IMR-90 (cell line): Measurements from ENCODE around the gene STK10. TPM values are rescaled to one million over a fixed set of nuclear protein-coding genes. Genes with fewer than 3 reads are reported as not detected.

ENCODE experiments used
- ATAC-seq: fragments of 200-7000 bp; cut with Tn5 transposase; 2 replicates; pipeline ENCODE4 v1.9.1; 2020; ENCODE audit warnings: low read depth, mild to moderate bottlenecking, moderate library complexity
- BruUV-seq: library from RNA; stranded (reverse); fragments of 400-500 nt; replicated peaks from 2 replicates; lab custom pipeline; 2021; lab: Mats Ljungman, UMichigan
- CTCF ChIA-PET: fragments of 300-600 bp; formaldehyde crosslinking; extraction: SDS; loops from one replicate; lab custom pipeline; 2021; ENCODE audit warnings: antibody characterized with exemption; lab: Yijun Ruan, JAX
- POLR2A ChIA-PET: fragments of 300-600 bp; sonication (Branson Sonifier 250); formaldehyde crosslinking; loops from one replicate; lab custom pipeline; 2022; ENCODE audit warnings: antibody characterized with exemption; ENCODE audit not compliant: unreplicated experiment; lab: Charles Lee
- DNase-seq: peaks from one replicate; pipeline ENCODE4 v3.0.0; 2013
- H2AFZ ChIP-seq: replicated peaks from 2 replicates; pipeline ENCODE3; 2013; ENCODE audit warnings: low read length, mild to moderate bottlenecking; ENCODE audit not compliant: poor library complexity
- H2AK5ac ChIP-seq: 2 replicates; pipeline ENCODE4 v1.6.1; 2013; ENCODE audit warnings: low read depth, low read length, inconsistent platforms
- H2AK9ac ChIP-seq: replicated peaks from 2 replicates; pipeline ENCODE3; 2013; ENCODE audit warnings: mild to moderate bottlenecking, low read depth, low read length, moderate library complexity; ENCODE audit not compliant: poor library complexity
- H2BK120ac ChIP-seq: 2 replicates; pipeline ENCODE4 v1.6.1; 2013; ENCODE audit warnings: low read depth, low read length, inconsistent platforms
- H2BK15ac ChIP-seq: 3 replicates; pipeline ENCODE4 v1.6.1; 2013; ENCODE audit warnings: low read depth, low read length, inconsistent platforms
- H2BK20ac ChIP-seq: 2 replicates; pipeline ENCODE4 v1.6.1; 2013; ENCODE audit warnings: low read depth, mild to moderate bottlenecking, inconsistent platforms, low read length, moderate library complexity
- H2BK5ac ChIP-seq: 2 replicates; pipeline ENCODE4 v1.6.1; 2013; ENCODE audit warnings: mild to moderate bottlenecking, low read depth, low read length, inconsistent platforms; ENCODE audit not compliant: poor library complexity, severe bottlenecking
- H3K14ac ChIP-seq: replicated peaks from 2 replicates; pipeline ENCODE4 v1.6.1; 2013; ENCODE audit warnings: low read depth, low read length, inconsistent platforms
- H3K18ac ChIP-seq: 2 replicates; pipeline ENCODE4 v1.6.1; 2013; ENCODE audit warnings: low read depth, low read length, control low read depth
- H3K23ac ChIP-seq: 2 replicates; pipeline ENCODE4 v1.6.1; 2013; ENCODE audit warnings: low read depth, low read length, inconsistent platforms
- H3K27ac ChIP-seq: 2 replicates; pipeline ENCODE4 v1.5.1; 2013; ENCODE audit warnings: mild to moderate bottlenecking, control low read depth, low read length; ENCODE audit not compliant: insufficient read depth
- H3K27me3 ChIP-seq: 2 replicates; pipeline ENCODE4 v1.6.1; 2013; ENCODE audit warnings: low read length; ENCODE audit not compliant: control insufficient read depth, insufficient read depth
- H3K36me3 ChIP-seq: 2 replicates; pipeline ENCODE4 v1.6.1; 2013; ENCODE audit warnings: low read length, mixed read lengths; ENCODE audit not compliant: control insufficient read depth, insufficient read depth
- H3K4ac ChIP-seq: 2 replicates; pipeline ENCODE4 v1.6.1; 2013; ENCODE audit warnings: low read depth, low read length, inconsistent platforms
- H3K4me1 ChIP-seq: 2 replicates; pipeline ENCODE4 v1.6.1; 2013; ENCODE audit warnings: low read length, mixed read lengths; ENCODE audit not compliant: control insufficient read depth, insufficient read depth
- H3K4me2 ChIP-seq: 2 replicates; pipeline ENCODE4 v1.6.1; 2013; ENCODE audit warnings: low read depth, mild to moderate bottlenecking, control low read depth, low read length, moderate library complexity
- H3K4me3 ChIP-seq: 2 replicates; pipeline ENCODE4 v1.5.1; 2013; ENCODE audit warnings: low read depth, mild to moderate bottlenecking, control low read depth, low read length, moderate library complexity; ENCODE audit not compliant: insufficient read depth
- H3K56ac ChIP-seq: 2 replicates; pipeline ENCODE4 v1.6.1; 2013; ENCODE audit warnings: low read length, inconsistent platforms; ENCODE audit not compliant: insufficient read depth; ENCODE audit errors: extremely low read depth
- H3K79me1 ChIP-seq, 2 experiments: 2 replicates each; pipeline ENCODE4 v1.6.1; 2013; ENCODE audit warnings: low read length in 2 of 2, inconsistent platforms in 1 of 2, low read depth in 1 of 2
- H3K9ac ChIP-seq: 2 replicates; pipeline ENCODE4 v1.6.1; 2013; ENCODE audit warnings: low read depth, low read length, control low read depth
- H3K9me1 ChIP-seq: 2 replicates; pipeline ENCODE4 v1.6.1; 2013; ENCODE audit warnings: low read length, inconsistent platforms; ENCODE audit not compliant: insufficient read depth
- H3K9me3 ChIP-seq: 2 replicates; pipeline ENCODE4 v1.6.1; 2013; ENCODE audit warnings: low read length; ENCODE audit not compliant: control insufficient read depth, insufficient read depth
- H4K20me1 ChIP-seq: 2 replicates; pipeline ENCODE4 v1.6.1; 2013; ENCODE audit warnings: low read length, inconsistent platforms; ENCODE audit not compliant: insufficient read depth
- H4K5ac ChIP-seq: 2 replicates; pipeline ENCODE4 v1.6.1; 2013; ENCODE audit warnings: mild to moderate bottlenecking, low read depth, low read length, control low read depth
- H4K8ac ChIP-seq, 2 experiments: 2 replicates each; pipeline ENCODE4 v1.6.1; 2013; ENCODE audit warnings: low read depth in 2 of 2, low read length in 2 of 2, control low read depth in 1 of 2, inconsistent platforms in 1 of 2
- H4K91ac ChIP-seq: 2 replicates; pipeline ENCODE4 v1.6.1; 2013; ENCODE audit warnings: low read depth, low read length, inconsistent platforms; ENCODE audit not compliant: insufficient read depth
- BHLHE40 ChIP-seq: fragments of 150-350 bp; IDR thresholded peaks from 2 replicates; pipeline ENCODE4 v1.6.1; 2016; ENCODE audit warnings: mild to moderate bottlenecking, low read depth, low read length
- CEBPB ChIP-seq: IDR thresholded peaks from 2 replicates; pipeline ENCODE4 v1.6.1; 2012; ENCODE audit warnings: low read depth, low read length, improper control_type of control experiment
- CHD1 ChIP-seq: IDR thresholded peaks from 2 replicates; pipeline ENCODE4 v1.6.1; 2012; ENCODE audit warnings: low read depth, low read length, improper control_type of control experiment
- ELK1 ChIP-seq: fragments of 150-350 bp; IDR thresholded peaks from 2 replicates; pipeline ENCODE4 v1.6.1; 2016; ENCODE audit warnings: low read depth, mild to moderate bottlenecking, low read length, moderate library complexity, borderline replicate concordance
- FOS ChIP-seq: fragments of 150-350 bp; IDR thresholded peaks from 2 replicates; pipeline ENCODE4 v1.6.1; 2016; ENCODE audit warnings: low read depth, low read length
- MAFK ChIP-seq: IDR thresholded peaks from 2 replicates; pipeline ENCODE4 v1.6.1; 2012; ENCODE audit warnings: low read depth, low read length, improper control_type of control experiment
- MAZ ChIP-seq: IDR thresholded peaks from 2 replicates; pipeline ENCODE4 v1.6.1; 2012; ENCODE audit warnings: low read depth, mild to moderate bottlenecking, low read length, improper control_type of control experiment, moderate library complexity, borderline replicate concordance
- MXI1 ChIP-seq: IDR thresholded peaks from 2 replicates; pipeline ENCODE4 v1.6.1; 2012; ENCODE audit warnings: low read depth, mild to moderate bottlenecking, low read length, moderate library complexity, borderline replicate concordance
- NFE2L2 ChIP-seq: fragments of 150-350 bp; IDR thresholded peaks from 2 replicates; pipeline ENCODE4 v1.6.1; 2016; ENCODE audit warnings: low read depth, mild to moderate bottlenecking, low read length
- POLR2A ChIP-seq: IDR thresholded peaks from 2 replicates; pipeline ENCODE4 v1.6.1; 2012; ENCODE audit warnings: mild to moderate bottlenecking, low read depth, low read length
- RAD21 ChIP-seq: IDR thresholded peaks from 2 replicates; pipeline ENCODE4 v1.6.1; 2012; ENCODE audit warnings: low read length, improper control_type of control experiment
- RCOR1 ChIP-seq: IDR thresholded peaks from 2 replicates; pipeline ENCODE4 v1.6.1; 2012; ENCODE audit warnings: mild to moderate bottlenecking, low read length, improper control_type of control experiment; ENCODE audit not compliant: insufficient replicate concordance
- RFX5 ChIP-seq: IDR thresholded peaks from 2 replicates; pipeline ENCODE4 v1.8.0; 2012; ENCODE audit warnings: low read depth, mild to moderate bottlenecking, low read length, moderate library complexity
- SMC3 ChIP-seq: fragments of 150-350 bp; IDR thresholded peaks from 2 replicates; pipeline ENCODE4 v1.6.1; 2016; ENCODE audit warnings: low read depth, mild to moderate bottlenecking, antibody characterized with exemption, low read length, moderate library complexity
- WGBS, 2 experiments: methylation state at CpG; one replicate each; pipeline versions ENCODE4 v1.1.5 to v1.1.7; 2013; ENCODE audit warnings: missing lambda C conversion rate in 2 of 2; ENCODE audit not compliant: insufficient read length in 1 of 2; ENCODE audit errors: extremely low coverage in 2 of 2; 5-methylcytosine and 5-hydroxymethylcytosine counted together
- dilution Hi-C: fragments of 300-500 bp; cut with HindIII; formaldehyde crosslinking; loops from one replicate; pipeline ENCODE4 v1.14.3; 2018; ENCODE audit warnings: low sequenced_read_pairs; ENCODE audit not compliant: unreplicated experiment
- in situ Hi-C: fragments of 300-500 bp; cut with MboI; formaldehyde crosslinking; loops from 3 replicates; pipeline ENCODE4 v1.14.3; 2019; ENCODE audit warnings: low sequenced_read_pairs, inconsistent platforms, mixed read lengths
- intact Hi-C: fragments of 100-400 bp; cut with micrococcal nuclease; formaldehyde crosslinking; loops from 2 replicates; pipeline ENCODE4 v1.10.0; 2022
- polyA plus RNA-seq, 3 experiments: library from polyadenylated mRNA; depleted of rRNA; stranded (reverse); fragments of >200 nt; gene quantifications; 2 replicates each; pipeline ENCODE4 v1.2.3, GENCODE V29; 2012; ENCODE audit warnings: low replicate concordance in 1 of 3
- total RNA-seq: library from RNA; depleted of rRNA; stranded (reverse); fragments of >200 nt; gene quantifications from 2 replicates; pipeline ENCODE4 v1.2.3, GENCODE V29; 2012
- TF ChIP-seq, protein P1 (sequence below): conservative IDR thresholded peaks from 2 replicates; pipeline ENCODE4 v1.5.1; 2012; ENCODE audit warnings: mild to moderate bottlenecking, low read depth, low read length, improper control_type of control experiment

The STK10 gene
- total and polyA plus RNA-seq, 2 of the 4 experiments (the other 2 are of a cell fraction) = 15.4 to 18.5 TPM

- dilution Hi-C loops = no loop called here
- Histone ChIP-seq H3K9me3 (no peaks in the 10 kb centered on the region), H2AK9ac (no peak overlapping the region), H3K14ac (0 out of 2 replicates have a peak overlapping the region, but pooled peaks have one; percentile 0), H2AFZ (peak overlapping the region; percentile 87), H2BK5ac (no peak overlapping the region), H3K4me2 (peak overlapping the region; percentile 80; the same call in 1 of the 2 replicates), H2AK5ac (no peak overlapping the region), H4K5ac (no peak overlapping the region; the same call in 1 of the 2 replicates), H2BK20ac (no peak overlapping the region), H3K18ac (no peak overlapping the region), H4K8ac (peak overlapping the region in 1 of 2 experiments; percentile 17; a peak in 1 of 4 replicates), H3K4me1 (peaks cover 11% of the 10 kb centered on the region), H3K4ac (peak overlapping the region; percentile 47; the same call in 1 of the 2 replicates), H3K4me3 (no peak overlapping the region), H3K27ac (no peak overlapping the region), H3K56ac (peak overlapping the region; percentile 11; the same call in 1 of the 2 replicates), H2BK120ac (no peak overlapping the region), H3K9me1 (peaks cover 6% of the 10 kb centered on the region), H3K79me1 (peaks cover 12 to 29% of the 10 kb centered on the region in 2 experiments; a peak in 3 of 4 replicates), H4K20me1 (peaks cover 4% of the 10 kb centered on the region), H4K91ac (peak overlapping the region; percentile 29; the same call in 1 of the 2 replicates), H3K23ac (no peak overlapping the region), H3K36me3 (no peaks in the 10 kb centered on the region), H3K27me3 (no peaks in the 10 kb centered on the region), H2BK15ac (no peak overlapping the region), H3K9ac (no peak overlapping the region)
- in situ Hi-C loops = loop anchor here (5.0 to 25.0 kb wide), 2 partner anchors 87 to 777 kb away; partner anchors contain the start of gene FGF18
- intact Hi-C loops = loop anchor here (2.0 to 5.0 kb wide), 4 partner anchors 93 to 772 kb away; partner anchors contain the start of genes FBXW11, FGF18 and UBTD2
- CTCF ChIA-PET = interaction anchor here (0.6 to 1.0 kb wide), 3 partner anchors 82 to 165 kb away, joined by 3 to 4 read pairs (median 3); no protein-coding TSS in a partner anchor
- DNase-seq = no peak
- POLR2A ChIA-PET = no interaction called here
- no CpG with 5 or more reads among the region's 3 CpGs for WGBS, 2 experiments
- BruUV-seq = no TSS peak
- no peak for TF ChIP-seq MXI1
- no peak for TF ChIP-seq RAD21
- TF ChIP-seq, protein P1, sequence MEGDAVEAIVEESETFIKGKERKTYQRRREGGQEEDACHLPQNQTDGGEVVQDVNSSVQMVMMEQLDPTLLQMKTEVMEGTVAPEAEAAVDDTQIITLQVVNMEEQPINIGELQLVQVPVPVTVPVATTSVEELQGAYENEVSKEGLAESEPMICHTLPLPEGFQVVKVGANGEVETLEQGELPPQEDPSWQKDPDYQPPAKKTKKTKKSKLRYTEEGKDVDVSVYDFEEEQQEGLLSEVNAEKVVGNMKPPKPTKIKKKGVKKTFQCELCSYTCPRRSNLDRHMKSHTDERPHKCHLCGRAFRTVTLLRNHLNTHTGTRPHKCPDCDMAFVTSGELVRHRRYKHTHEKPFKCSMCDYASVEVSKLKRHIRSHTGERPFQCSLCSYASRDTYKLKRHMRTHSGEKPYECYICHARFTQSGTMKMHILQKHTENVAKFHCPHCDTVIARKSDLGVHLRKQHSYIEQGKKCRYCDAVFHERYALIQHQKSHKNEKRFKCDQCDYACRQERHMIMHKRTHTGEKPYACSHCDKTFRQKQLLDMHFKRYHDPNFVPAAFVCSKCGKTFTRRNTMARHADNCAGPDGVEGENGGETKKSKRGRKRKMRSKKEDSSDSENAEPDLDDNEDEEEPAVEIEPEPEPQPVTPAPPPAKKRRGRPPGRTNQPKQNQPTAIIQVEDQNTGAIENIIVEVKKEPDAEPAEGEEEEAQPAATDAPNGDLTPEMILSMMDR = no peak
- no peak for TF ChIP-seq MAFK
- TF ChIP-seq CHD1 = no peak
- TF ChIP-seq CEBPB = no peak
- no peak for TF ChIP-seq ELK1
- no peak for TF ChIP-seq SMC3
- TF ChIP-seq BHLHE40 = no peak
- TF ChIP-seq RFX5 = no peak
- TF ChIP-seq RCOR1 = no peak
- no peak for TF ChIP-seq FOS
- TF ChIP-seq MAZ = no peak
- TF ChIP-seq POLR2A = no peak
- no peak for TF ChIP-seq NFE2L2
- no peak for ATAC-seq
Measured at GRCh38 chr5:172189693-172190296, 1.8 kb upstream of the STK10 start.
